ENCODE results near the gene TMEM119. TPM values are rescaled to one million over a fixed set of nuclear protein-coding genes. Genes with fewer than 3 reads are reported as not detected.

Gene TMEM119
- total and polyA plus RNA-seq, 2 of the 4 experiments (the other 2 are of a cell fraction): 8.1 to 9.2 TPM

DNA sequence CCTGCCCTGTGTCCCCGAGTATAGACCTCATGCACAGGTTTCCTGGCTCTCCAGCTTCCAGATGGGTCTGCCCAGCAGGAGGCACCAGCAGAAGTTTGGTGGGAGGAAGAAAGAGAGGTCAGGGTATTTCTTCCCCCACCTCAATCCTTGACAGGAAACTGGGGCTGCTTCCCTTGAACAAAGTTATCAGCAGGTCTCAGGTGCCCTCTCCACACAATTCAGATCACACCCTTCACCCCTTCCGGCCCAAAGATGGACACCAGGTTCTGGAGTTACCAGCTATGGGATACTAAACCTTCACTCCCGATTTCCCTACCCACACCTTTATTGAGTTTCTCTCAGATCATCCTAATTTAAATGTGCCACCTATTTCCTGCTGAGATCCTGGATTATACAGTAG lies 38.1 kb downstream of the TMEM119 start:
- BruUV-seq (replicated peaks): no TSS peak
- peaks cover 8% of the 10 kb centered on the region for H3K36me3 ChIP-seq (ENCODE audit: control insufficient read depth, insufficient read depth, low read length)
- H2AK9ac ChIP-seq (replicated peaks; ENCODE audit: low read depth, low read length, poor library complexity): no peak overlapping the region
- H2AK5ac ChIP-seq (ENCODE audit: low read depth, low read length): no peak overlapping the region
- H3K79me1 ChIP-seq (ENCODE audit: low read depth in 1 of 2, low read length in 2 of 2): peaks cover 15 to 66% of the 10 kb centered on the region in 2 experiments
- peaks cover 38% of the 10 kb centered on the region for H4K20me1 ChIP-seq (ENCODE audit: insufficient read depth, low read length)
- peak overlapping the region; percentile 92; the same call in 1 of the 2 replicates for H3K4me3 ChIP-seq (ENCODE audit: insufficient read depth, low read depth, low read length)
- H3K4me1 ChIP-seq (ENCODE audit: control insufficient read depth, insufficient read depth, low read length): no peaks in the 10 kb centered on the region
- ChIA-PET CTCF (no interaction called here), POLR2A (ENCODE audit: unreplicated experiment) (no interaction called here)
- TF ChIP-seq NFE2L2 (IDR thresholded peaks at IDR 0.05; ENCODE audit: low read depth, low read length) (no peak), POLR2A (IDR thresholded peaks at IDR 0.05; ENCODE audit: low read depth, low read length) (no peak), USF2 (IDR thresholded peaks at IDR 0.05; ENCODE audit: low read depth, low read length) (no peak), RCOR1 (IDR thresholded peaks at IDR 0.05; ENCODE audit: insufficient replicate concordance, low read length) (no peak), CEBPB (IDR thresholded peaks at IDR 0.05; ENCODE audit: low read depth, low read length) (no peak), RAD21 (IDR thresholded peaks at IDR 0.05; ENCODE audit: low read length) (no peak), BHLHE40 (IDR thresholded peaks at IDR 0.05; ENCODE audit: low read depth, low read length) (no peak), MAFK (IDR thresholded peaks at IDR 0.05; ENCODE audit: low read depth, low read length) (no peak), MAZ (IDR thresholded peaks at IDR 0.05; ENCODE audit: borderline replicate concordance, low read depth, low read length) (no peak), MXI1 (IDR thresholded peaks at IDR 0.05; ENCODE audit: borderline replicate concordance, low read depth, low read length) (no peak), ELK1 (IDR thresholded peaks at IDR 0.05; ENCODE audit: borderline replicate concordance, low read depth, low read length) (no peak), CHD1 (IDR thresholded peaks at IDR 0.05; ENCODE audit: low read depth, low read length) (no peak), FOS (IDR thresholded peaks at IDR 0.05; ENCODE audit: low read depth, low read length) (no peak), SMC3 (IDR thresholded peaks at IDR 0.05; ENCODE audit: low read depth, low read length) (no peak), RFX5 (IDR thresholded peaks at IDR 0.05; ENCODE audit: low read depth, low read length) (no peak)
- TF ChIP-seq, protein P1, sequence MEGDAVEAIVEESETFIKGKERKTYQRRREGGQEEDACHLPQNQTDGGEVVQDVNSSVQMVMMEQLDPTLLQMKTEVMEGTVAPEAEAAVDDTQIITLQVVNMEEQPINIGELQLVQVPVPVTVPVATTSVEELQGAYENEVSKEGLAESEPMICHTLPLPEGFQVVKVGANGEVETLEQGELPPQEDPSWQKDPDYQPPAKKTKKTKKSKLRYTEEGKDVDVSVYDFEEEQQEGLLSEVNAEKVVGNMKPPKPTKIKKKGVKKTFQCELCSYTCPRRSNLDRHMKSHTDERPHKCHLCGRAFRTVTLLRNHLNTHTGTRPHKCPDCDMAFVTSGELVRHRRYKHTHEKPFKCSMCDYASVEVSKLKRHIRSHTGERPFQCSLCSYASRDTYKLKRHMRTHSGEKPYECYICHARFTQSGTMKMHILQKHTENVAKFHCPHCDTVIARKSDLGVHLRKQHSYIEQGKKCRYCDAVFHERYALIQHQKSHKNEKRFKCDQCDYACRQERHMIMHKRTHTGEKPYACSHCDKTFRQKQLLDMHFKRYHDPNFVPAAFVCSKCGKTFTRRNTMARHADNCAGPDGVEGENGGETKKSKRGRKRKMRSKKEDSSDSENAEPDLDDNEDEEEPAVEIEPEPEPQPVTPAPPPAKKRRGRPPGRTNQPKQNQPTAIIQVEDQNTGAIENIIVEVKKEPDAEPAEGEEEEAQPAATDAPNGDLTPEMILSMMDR (conservative IDR thresholded peaks at IDR 0.05; ENCODE audit: low read depth, low read length): no peak
- H3K9ac ChIP-seq (ENCODE audit: low read depth, low read length): peak overlapping the region; percentile 99; the same call in 1 of the 2 replicates
- no peak overlapping the region for H3K23ac ChIP-seq (ENCODE audit: low read depth, low read length)
- dilution Hi-C loops (cut with HindIII; ENCODE audit: low sequenced_read_pairs, unreplicated experiment): no loop called here
- no peak overlapping the region for H2BK20ac ChIP-seq (ENCODE audit: low read depth, low read length)
- DNase-seq: no peak
- H3K56ac ChIP-seq (ENCODE audit: extremely low read depth, insufficient read depth, low read length): no peak overlapping the region
- in situ Hi-C loops (cut with MboI; ENCODE audit: low sequenced_read_pairs): loop anchor here (5.0 to 10.0 kb wide), 2 partner anchors 395 to 533 kb away; partner anchors contain the start of gene ALKBH2
- no peak overlapping the region for H3K27ac ChIP-seq (ENCODE audit: insufficient read depth, low read length)
- no peak overlapping the region for H3K4ac ChIP-seq (ENCODE audit: low read depth, low read length)
- no CpG with 5 or more reads among the region's 3 CpGs for WGBS, 2 experiments (ENCODE audit: extremely low coverage in 2 of 2, insufficient read length in 1 of 2)
- no peak for ATAC-seq (ENCODE audit: low read depth)
- no peak overlapping the region for H2BK15ac ChIP-seq (ENCODE audit: low read depth, low read length)
- no peaks in the 10 kb centered on the region for H3K9me3 ChIP-seq (ENCODE audit: control insufficient read depth, insufficient read depth, low read length)
- no peak overlapping the region for H4K5ac ChIP-seq (ENCODE audit: low read depth, low read length)
- intact Hi-C loops (cut with micrococcal nuclease): no loop called here
- no peak overlapping the region for H2BK120ac ChIP-seq (ENCODE audit: low read depth, low read length)
- no peak overlapping the region for H4K8ac ChIP-seq (ENCODE audit: low read depth in 2 of 2, low read length in 2 of 2)
- no peak overlapping the region for H2AFZ ChIP-seq (replicated peaks; ENCODE audit: low read length, poor library complexity)
- no peaks in the 10 kb centered on the region for H3K27me3 ChIP-seq (ENCODE audit: control insufficient read depth, insufficient read depth, low read length)
- no peak overlapping the region for H4K91ac ChIP-seq (ENCODE audit: insufficient read depth, low read depth, low read length)
- H3K18ac ChIP-seq (ENCODE audit: low read depth, low read length): no peak overlapping the region
- H3K9me1 ChIP-seq (ENCODE audit: insufficient read depth, low read length): peaks cover 9% of the 10 kb centered on the region; the same call in 1 of the 2 replicates
- no peak overlapping the region for H2BK5ac ChIP-seq (ENCODE audit: low read depth, low read length, poor library complexity, severe bottlenecking)
- H3K14ac ChIP-seq (replicated peaks; ENCODE audit: low read depth, low read length): no peak overlapping the region
- H3K4me2 ChIP-seq (ENCODE audit: low read depth, low read length): peak overlapping the region; percentile 95

All from IMR-90 (cell line).